Caco-2 (cell line): ENCODE results near the gene TEX12. TPM values are rescaled to one million over a fixed set of nuclear protein-coding genes. Genes with fewer than 3 reads are reported as not detected.

Experiments used
- Bru-seq: library from RNA; stranded (reverse); fragments of 400-500 nt; gene quantifications from one replicate; lab custom pipeline; 2021; lab: Mats Ljungman, UMichigan
- BruChase-seq, 2 experiments: library from RNA; stranded (reverse); fragments of 400-500 nt; gene quantifications; one replicate each; lab custom pipeline; 2021; lab: Mats Ljungman, UMichigan
- BruUV-seq: library from RNA; stranded (reverse); fragments of 400-500 nt; replicated peaks from 2 replicates; lab custom pipeline; 2021; lab: Mats Ljungman, UMichigan
- CTCF ChIA-PET: fragments of 300-600 bp; sonication (Branson Sonifier 250); formaldehyde crosslinking; loops from one replicate; lab custom pipeline; 2022; ENCODE audit warnings: antibody characterized with exemption; lab: Charles Lee
- POLR2A ChIA-PET: fragments of 300-600 bp; sonication (Branson Sonifier 250); formaldehyde crosslinking; loops from one replicate; lab custom pipeline; 2022; ENCODE audit warnings: antibody characterized with exemption; lab: Charles Lee
- DNase-seq, 2 experiments: peaks; one replicate each; pipeline versions ENCODE4 v3.0.0 to v3.0.0-alpha.2; 2020 to 2022
- H3K27me3 ChIP-seq: replicated peaks from 2 replicates; pipeline ENCODE4 v1.6.0; 2011; ENCODE audit warnings: low read length; ENCODE audit not compliant: control insufficient read depth, insufficient read depth
- H3K36me3 ChIP-seq: 2 replicates; pipeline ENCODE4 v1.5.1; 2011; ENCODE audit warnings: low read length; ENCODE audit not compliant: control insufficient read depth, insufficient read depth
- H3K4me1 ChIP-seq: fragments of 250-450 bp; sonication (Bioruptor Pico); 2 replicates; pipeline ENCODE4 v1.5.1; 2020; ENCODE audit warnings: mild to moderate bottlenecking
- H3K4me3 ChIP-seq: 2 replicates; pipeline ENCODE4 v1.5.1; 2011; ENCODE audit warnings: low read depth, mild to moderate bottlenecking, control low read depth, low read length
- H3K9me3 ChIP-seq: fragments of 250-450 bp; sonication (Bioruptor Pico); 2 replicates; pipeline ENCODE4 v1.5.1; 2020; ENCODE audit warnings: mild to moderate bottlenecking, moderate library complexity
- H3K27ac Mint-ChIP-seq: one replicate; pipeline ENCODE4 v1.8.0; 2022; ENCODE audit warnings: mixed read lengths; ENCODE audit not compliant: unreplicated experiment
- H3K27me3 Mint-ChIP-seq: one replicate; pipeline ENCODE4 v1.8.0; 2022; ENCODE audit warnings: mixed read lengths; ENCODE audit not compliant: insufficient read depth, unreplicated experiment
- H3K36me3 Mint-ChIP-seq: one replicate; pipeline ENCODE4 v1.8.0; 2022; ENCODE audit warnings: mild to moderate bottlenecking, mixed read lengths; ENCODE audit not compliant: insufficient read depth, unreplicated experiment
- H3K4me1 Mint-ChIP-seq: one replicate; pipeline ENCODE4 v1.8.0; 2022; ENCODE audit warnings: low read depth, mixed read lengths; ENCODE audit not compliant: unreplicated experiment
- H3K4me3 Mint-ChIP-seq: one replicate; pipeline ENCODE4 v1.8.0; 2022; ENCODE audit warnings: mild to moderate bottlenecking, moderate library complexity, mixed read lengths; ENCODE audit not compliant: unreplicated experiment
- H3K9me3 Mint-ChIP-seq: one replicate; pipeline ENCODE4 v1.8.0; 2022; ENCODE audit warnings: mixed read lengths; ENCODE audit not compliant: unreplicated experiment
- intact Hi-C: fragments of 100-400 bp; cut with micrococcal nuclease; formaldehyde crosslinking; loops from one replicate; pipeline ENCODE4 v1.10.0; 2022; ENCODE audit not compliant: unreplicated experiment
- long read RNA-seq: library from polyadenylated mRNA; stranded (forward); transcript quantifications from one replicate; pipeline ENCODE4 v2.0.0, GENCODE V29; 2022
- total RNA-seq: library from RNA; stranded (reverse); gene quantifications from 2 replicates; pipeline ENCODE4 v1.2.3, GENCODE V29; 2022
- TF ChIP-seq, protein P1 (sequence below), 2 experiments: fragments of 200-600 bp in 1 of 2; IDR thresholded peaks; 1 replicate in 1 of 2; 2 replicates in 1 of 2; pipeline versions ENCODE4 v1.5.1 to v1.8.0; 2011 to 2022; ENCODE audit warnings: antibody characterized with exemption in 1 of 2, control low read depth in 1 of 2, inconsistent platforms in 1 of 2, low read depth in 1 of 2, low read length in 1 of 2, mild to moderate bottlenecking in 1 of 2, moderate library complexity in 1 of 2; ENCODE audit not compliant: insufficient read depth in 1 of 2, severe bottlenecking in 1 of 2, unreplicated experiment in 1 of 2

TEX12 gene, protein sequence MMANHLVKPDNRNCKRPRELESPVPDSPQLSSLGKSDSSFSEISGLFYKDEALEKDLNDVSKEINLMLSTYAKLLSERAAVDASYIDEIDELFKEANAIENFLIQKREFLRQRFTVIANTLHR
- not detected in 2 replicates for total RNA-seq
- percentile 42 among the genes with signal in this experiment for Bru-seq, nascent RNA
- percentile 60 among the genes with signal in this experiment for BruChase-seq, experiment 1, labeled RNA remaining after a 2-hour chase
- BruChase-seq, experiment 2, labeled RNA remaining after a 6-hour chase, result percentile 55 among the genes with signal in this experiment
- long read RNA-seq, result 0 reads

DNA sequence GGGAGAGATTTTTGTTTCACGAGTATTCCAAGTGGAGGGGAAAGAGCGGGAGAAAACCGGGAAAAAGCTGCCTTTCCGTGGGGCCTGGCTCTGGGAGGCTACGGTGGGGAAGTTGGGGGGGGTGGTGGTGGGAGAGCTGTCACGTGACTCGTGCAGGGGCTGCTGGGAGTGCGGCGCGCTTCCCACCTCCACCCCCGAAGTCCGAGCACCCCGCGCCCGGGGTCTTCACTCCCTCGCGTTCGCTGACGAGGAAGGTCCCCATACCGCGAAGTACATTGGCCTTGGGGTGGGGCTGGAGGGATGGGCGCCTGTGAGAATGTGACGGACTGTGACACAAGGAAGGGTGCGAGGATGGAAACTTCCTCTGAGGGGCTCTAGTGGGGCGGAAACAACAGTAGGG is at the start of gene TEX12:
TSS of gene TEX12 (plus strand) at position 228 of the 400 bp plus-strand sequence. CDS start 1,897 bp downstream, outside the sequence.
- intact Hi-C loops, result no loop called here
- CTCF ChIA-PET, result interaction anchor here (1.1 to 1.2 kb wide), 2 partner anchors 8 to 47 kb away, joined by 3 to 5 read pairs; partner anchors contain the start of gene BCO2

DNA sequence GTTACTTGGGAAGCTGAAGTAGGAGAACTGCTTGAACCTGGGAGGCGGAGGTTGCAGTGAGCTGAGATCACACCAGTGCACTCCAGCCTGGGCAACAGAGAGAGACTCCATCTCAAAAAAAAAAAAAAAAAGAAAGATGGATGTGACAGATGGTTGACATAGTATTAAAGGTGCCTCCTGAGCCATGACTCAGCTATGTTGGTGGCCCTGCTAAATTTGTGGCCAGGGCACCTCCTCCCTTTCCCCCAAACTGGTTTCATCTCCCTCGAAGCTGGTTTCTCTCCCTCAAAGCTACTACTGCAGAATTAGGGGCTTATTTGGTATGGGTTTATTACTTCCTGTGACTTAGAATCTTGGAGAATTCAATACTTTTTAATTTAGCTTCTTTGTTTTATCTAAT is 49.0 kb upstream of the TEX12 start:
- Mint-ChIP-seq H3K27ac (no peak overlapping the region), H3K9me3 (no peaks in the 10 kb centered on the region), H3K4me1 (no peaks in the 10 kb centered on the region), H3K4me3 (no peak overlapping the region), H3K36me3 (no peaks in the 10 kb centered on the region), H3K27me3 (no peaks in the 10 kb centered on the region)
- no peaks in the 10 kb centered on the region for H3K9me3 ChIP-seq
- H3K36me3 ChIP-seq, result no peaks in the 10 kb centered on the region
- intact Hi-C loops, result no loop called here
- CTCF ChIA-PET, result no interaction called here
- no peak overlapping the region for H3K4me3 ChIP-seq
- no peaks in the 10 kb centered on the region for H3K4me1 ChIP-seq
- BruUV-seq, result no TSS peak
- H3K27me3 ChIP-seq, result no peaks in the 10 kb centered on the region
- TF ChIP-seq, protein P1, sequence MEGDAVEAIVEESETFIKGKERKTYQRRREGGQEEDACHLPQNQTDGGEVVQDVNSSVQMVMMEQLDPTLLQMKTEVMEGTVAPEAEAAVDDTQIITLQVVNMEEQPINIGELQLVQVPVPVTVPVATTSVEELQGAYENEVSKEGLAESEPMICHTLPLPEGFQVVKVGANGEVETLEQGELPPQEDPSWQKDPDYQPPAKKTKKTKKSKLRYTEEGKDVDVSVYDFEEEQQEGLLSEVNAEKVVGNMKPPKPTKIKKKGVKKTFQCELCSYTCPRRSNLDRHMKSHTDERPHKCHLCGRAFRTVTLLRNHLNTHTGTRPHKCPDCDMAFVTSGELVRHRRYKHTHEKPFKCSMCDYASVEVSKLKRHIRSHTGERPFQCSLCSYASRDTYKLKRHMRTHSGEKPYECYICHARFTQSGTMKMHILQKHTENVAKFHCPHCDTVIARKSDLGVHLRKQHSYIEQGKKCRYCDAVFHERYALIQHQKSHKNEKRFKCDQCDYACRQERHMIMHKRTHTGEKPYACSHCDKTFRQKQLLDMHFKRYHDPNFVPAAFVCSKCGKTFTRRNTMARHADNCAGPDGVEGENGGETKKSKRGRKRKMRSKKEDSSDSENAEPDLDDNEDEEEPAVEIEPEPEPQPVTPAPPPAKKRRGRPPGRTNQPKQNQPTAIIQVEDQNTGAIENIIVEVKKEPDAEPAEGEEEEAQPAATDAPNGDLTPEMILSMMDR (IDR thresholded peaks at IDR 0.05; ENCODE audit: insufficient read depth in 1 of 2, low read depth in 1 of 2, low read length in 1 of 2, severe bottlenecking in 1 of 2, unreplicated experiment in 1 of 2), result no peak
- POLR2A ChIA-PET, result interaction anchor here (0.6 kb wide), 1 partner anchor 155 kb away, joined by 3 read pairs; no protein-coding TSS in a partner anchor
- DNase-seq, result no peak

More for the DNA sequence above, at the start of gene TEX12:
- H3K4me1 ChIP-seq, result peaks cover 32% of the 10 kb centered on the region
- H3K9me3 ChIP-seq, result no peaks in the 10 kb centered on the region
- peak within 1 kb of the TSS; percentile 23 for H3K27ac Mint-ChIP-seq
- no peaks in the 10 kb centered on the region for H3K36me3 ChIP-seq
- no peaks in the 10 kb centered on the region for H3K27me3 Mint-ChIP-seq
- H3K4me3 ChIP-seq, result no peak within 1 kb of the TSS
- peaks cover 23% of the 10 kb centered on the region for H3K4me1 Mint-ChIP-seq
- DNase-seq, result no peak
- POLR2A ChIA-PET, result no interaction called here
- BruUV-seq, result no TSS peak
- TF ChIP-seq, protein P1 (IDR thresholded peaks at IDR 0.05; ENCODE audit: insufficient read depth in 1 of 2, low read depth in 1 of 2, low read length in 1 of 2, severe bottlenecking in 1 of 2, unreplicated experiment in 1 of 2), result no peak
- H3K4me3 Mint-ChIP-seq, result no peak within 1 kb of the TSS
- no peaks in the 10 kb centered on the region for H3K27me3 ChIP-seq
- no peaks in the 10 kb centered on the region for H3K36me3 Mint-ChIP-seq
- H3K9me3 Mint-ChIP-seq, result no peaks in the 10 kb centered on the region

DNA sequence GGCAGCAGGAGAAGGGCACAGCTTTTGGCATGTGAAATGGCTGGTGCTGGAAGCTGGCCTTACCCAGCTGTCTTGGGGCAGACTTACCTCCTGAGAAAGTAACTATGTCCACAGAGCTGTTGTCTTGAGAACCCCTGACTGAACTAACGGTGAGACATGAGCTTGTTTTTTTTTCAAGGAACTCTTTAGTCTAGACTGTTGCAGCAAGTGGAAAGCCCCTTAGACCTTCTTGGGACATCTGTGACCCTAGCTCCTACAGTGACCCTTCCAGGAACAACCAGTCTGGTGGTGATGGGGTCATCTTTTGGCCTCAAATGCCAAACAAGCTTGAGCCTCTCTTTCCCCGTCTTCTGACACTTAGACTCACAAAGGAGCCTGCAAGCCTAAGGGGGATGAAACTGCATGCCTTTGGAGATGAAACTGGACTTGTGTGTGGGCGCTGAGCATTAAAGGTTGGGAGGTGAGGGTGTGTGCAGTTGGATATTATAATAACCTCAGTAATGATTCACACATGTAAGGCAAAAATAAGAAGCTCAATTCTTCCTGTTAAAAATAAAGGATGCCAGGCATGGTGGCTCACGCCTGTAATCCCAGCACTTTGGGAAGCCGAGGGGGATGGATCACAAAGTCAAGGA is 45.1 kb upstream of the TEX12 start:
- ChIA-PET POLR2A (interaction anchor here (0.6 kb wide), 1 partner anchor 109 kb away, joined by 6 read pairs; no protein-coding TSS in a partner anchor), CTCF (no interaction called here)
- no TSS peak for BruUV-seq
- Mint-ChIP-seq H3K9me3 (no peaks in the 10 kb centered on the region), H3K27me3 (no peaks in the 10 kb centered on the region), H3K4me1 (no peaks in the 10 kb centered on the region), H3K27ac (no peak overlapping the region), H3K36me3 (peaks cover 1% of the 10 kb centered on the region), H3K4me3 (no peak overlapping the region)
- Histone ChIP-seq H3K4me1 (no peaks in the 10 kb centered on the region), H3K4me3 (no peak overlapping the region), H3K9me3 (no peaks in the 10 kb centered on the region), H3K27me3 (no peaks in the 10 kb centered on the region), H3K36me3 (no peaks in the 10 kb centered on the region)
- TF ChIP-seq, protein P1 (IDR thresholded peaks at IDR 0.05; ENCODE audit: insufficient read depth in 1 of 2, low read depth in 1 of 2, low read length in 1 of 2, severe bottlenecking in 1 of 2, unreplicated experiment in 1 of 2), result no peak
- intact Hi-C loops, result no loop called here
- no peak for DNase-seq
